Duodenal mucosa (tissue), 2 donors: ENCODE data around the gene EPS8L1.
"Not testable (repeated sequence)": the region's sequence is repeated elsewhere in the genome, so short reads cannot be mapped to it uniquely, and the experiment has no call there.

ENCODE experiments used
- H3K27ac ChIP-seq: one replicate; pipeline ENCODE4 v1.7.0; 2013; ENCODE audit warnings: low read depth, low read length
- H3K27me3 ChIP-seq, 2 donors: one replicate each; pipeline ENCODE4 v1.7.0; 2013; ENCODE audit warnings: low read length in 2 of 2, control low read depth in 1 of 2; ENCODE audit not compliant: insufficient read depth in 2 of 2, control insufficient read depth in 1 of 2
- H3K36me3 ChIP-seq, 2 donors: one replicate each; pipeline ENCODE4 v1.7.0; 2013; ENCODE audit warnings: low read length in 2 of 2, control low read depth in 1 of 2; ENCODE audit not compliant: insufficient read depth in 2 of 2, control insufficient read depth in 1 of 2
- H3K4me1 ChIP-seq, 2 donors: one replicate each; pipeline ENCODE4 v1.7.0; 2013; ENCODE audit warnings: low read length in 2 of 2, control low read depth in 1 of 2; ENCODE audit not compliant: insufficient read depth in 2 of 2, control insufficient read depth in 1 of 2
- H3K4me3 ChIP-seq, 2 donors: one replicate each; pipeline ENCODE4 v1.7.0; 2013; ENCODE audit warnings: low read length in 2 of 2, low read depth in 1 of 2
- H3K9ac ChIP-seq, 2 donors: one replicate each; pipeline ENCODE4 v1.7.0; 2013; ENCODE audit warnings: low read length in 2 of 2, low read depth in 1 of 2
- H3K9me3 ChIP-seq, 2 donors: one replicate each; pipeline ENCODE4 v1.7.0; 2013; ENCODE audit warnings: low read length in 2 of 2, control low read depth in 1 of 2; ENCODE audit not compliant: control insufficient read depth in 1 of 2

EPS8L1 gene

DNA sequence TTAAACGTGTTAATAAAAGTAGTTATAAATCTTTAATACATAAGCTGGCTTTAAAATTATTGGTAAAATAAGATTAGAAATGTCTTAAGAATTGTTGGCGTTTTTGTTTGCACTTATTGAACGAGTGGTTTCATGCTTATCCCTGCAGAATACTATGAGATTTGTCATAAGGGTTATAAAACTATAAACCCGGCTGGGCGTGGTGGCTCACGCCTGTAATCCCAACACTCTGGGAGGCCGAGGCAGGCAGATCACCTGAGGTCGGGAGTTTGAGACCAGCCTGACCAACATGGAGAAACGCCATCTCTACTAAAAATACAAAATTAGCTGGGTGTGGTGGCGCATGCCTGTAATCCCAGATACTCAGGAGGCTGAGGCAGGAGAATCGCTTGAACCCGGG, 35.0 kb upstream of the EPS8L1 start:
- H3K4me3 ChIP-seq, H3K27me3 ChIP-seq, H3K9ac ChIP-seq, H3K27ac ChIP-seq, H3K4me1 ChIP-seq, H3K9me3 ChIP-seq: not testable (repeated sequence)
- peaks cover 18 to 37% of the 10 kb centered on the region in 2 donors for H3K36me3 ChIP-seq

DNA sequence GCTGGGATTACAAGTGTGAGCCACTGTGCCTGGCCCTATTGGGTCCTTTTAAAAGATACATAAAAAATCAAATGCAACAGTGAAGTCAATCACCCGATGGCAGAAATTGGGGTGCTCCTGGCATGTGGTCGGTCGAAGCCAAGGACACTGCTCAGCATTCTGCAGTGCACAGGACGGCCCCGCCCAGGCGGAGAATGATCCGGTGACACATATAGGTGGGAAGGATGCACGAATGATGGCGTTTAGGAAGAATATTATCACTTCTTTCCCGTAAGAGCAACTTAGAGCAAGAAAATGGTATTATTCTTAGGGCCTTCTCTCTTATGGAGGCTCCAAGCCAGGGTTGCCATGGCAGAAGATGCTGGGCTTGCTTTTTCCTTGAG, 34.4 kb upstream of the EPS8L1 start:
- peaks cover 18 to 38% of the 10 kb centered on the region in 2 donors for H3K36me3 ChIP-seq
- no peak overlapping the region for H3K9ac ChIP-seq
- H3K9me3 ChIP-seq: no peaks in the 10 kb centered on the region
- peaks cover 0 to 5% of the 10 kb centered on the region in 2 donors for H3K4me1 ChIP-seq
- H3K27me3 ChIP-seq: no peaks in the 10 kb centered on the region
- H3K4me3 ChIP-seq: no peak overlapping the region
- H3K27ac ChIP-seq: no peak overlapping the region

DNA sequence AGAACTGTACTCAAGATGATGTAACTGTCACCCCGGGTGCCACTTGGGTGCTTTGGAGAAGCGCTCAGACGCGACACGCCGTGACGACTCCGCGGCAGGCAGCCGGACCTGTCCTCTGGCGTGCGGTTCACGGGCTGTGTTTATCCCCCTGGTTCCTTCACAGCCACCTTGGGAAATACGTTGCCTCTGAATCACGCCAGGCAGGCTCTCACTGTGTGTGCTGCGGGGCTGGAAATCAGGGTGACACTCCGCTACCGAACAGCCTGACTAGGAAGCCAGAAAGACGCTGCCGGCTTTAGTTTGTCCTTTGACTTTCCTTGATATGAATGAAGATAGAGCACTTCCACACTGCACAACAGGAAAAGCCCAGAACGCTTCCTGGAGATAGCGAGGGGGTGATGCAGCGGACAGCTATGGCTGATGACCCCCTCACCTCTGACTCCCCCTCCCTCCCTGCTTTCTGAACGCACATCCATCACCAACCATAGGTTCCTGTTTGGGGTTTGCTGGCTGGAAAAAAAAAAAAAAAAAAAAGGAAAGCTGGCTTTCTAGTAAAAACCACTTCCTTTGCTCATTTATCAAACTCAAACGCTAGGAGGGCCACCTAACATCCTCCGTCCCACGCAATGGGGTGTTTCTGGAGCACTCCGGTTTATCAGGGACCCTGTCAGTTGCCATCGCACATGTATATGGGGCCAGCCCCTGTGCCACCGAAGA, 33.9 kb upstream of the EPS8L1 start:
- Histone ChIP-seq H3K9me3 (no peaks in the 10 kb centered on the region), H3K9ac (no peak overlapping the region), H3K4me1 (peaks cover 0 to 5% of the 10 kb centered on the region in 2 donors), H3K27me3 (no peaks in the 10 kb centered on the region), H3K4me3 (no peak overlapping the region), H3K27ac (no peak overlapping the region), H3K36me3 (peaks cover 22 to 43% of the 10 kb centered on the region in 2 donors)

DNA sequence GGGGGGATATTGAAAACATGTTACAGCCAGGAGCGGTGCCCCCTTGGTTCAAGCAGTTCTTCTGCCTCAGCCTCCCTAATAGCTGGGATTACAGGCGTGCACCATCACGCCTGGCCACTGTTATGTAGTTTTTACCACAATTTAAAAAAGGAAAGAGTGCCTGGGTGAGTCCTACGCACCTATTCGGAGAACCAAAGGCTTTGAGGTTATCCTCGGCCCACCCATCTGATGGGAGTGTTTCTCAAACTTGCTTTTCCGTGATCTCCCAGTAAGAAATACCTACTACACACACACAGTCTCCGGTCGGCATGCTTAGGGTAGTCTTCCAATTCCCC, 33.4 kb upstream of the EPS8L1 start:
- Histone ChIP-seq H3K9ac (no peak overlapping the region), H3K36me3 (peaks cover 26 to 48% of the 10 kb centered on the region in 2 donors), H3K9me3 (no peaks in the 10 kb centered on the region), H3K27me3 (no peaks in the 10 kb centered on the region), H3K27ac (no peak overlapping the region), H3K4me1 (peaks cover 0 to 5% of the 10 kb centered on the region in 2 donors), H3K4me3 (no peak overlapping the region)

DNA sequence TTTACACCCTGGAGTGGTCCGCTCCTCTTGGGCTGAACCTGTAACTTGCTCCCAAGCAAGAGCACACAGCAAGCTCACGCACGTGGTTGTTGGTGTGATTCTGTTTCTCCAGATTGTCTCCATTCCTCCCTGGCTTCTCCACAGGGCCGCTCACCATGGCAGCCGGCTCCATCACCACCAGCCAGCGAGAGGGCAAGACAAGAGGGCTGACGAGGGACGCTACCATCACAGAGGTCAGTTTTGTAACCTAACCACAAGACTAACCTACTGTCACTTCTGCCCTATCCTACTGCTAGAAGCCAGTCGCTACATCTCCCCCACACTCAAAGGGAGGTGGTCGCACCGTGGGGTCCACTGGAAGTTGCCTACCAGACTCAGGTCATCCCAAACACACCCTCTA, 33.0 kb upstream of the EPS8L1 start:
- no peaks in the 10 kb centered on the region for H3K27me3 ChIP-seq
- H3K4me1 ChIP-seq: peaks cover 0 to 5% of the 10 kb centered on the region in 2 donors
- H3K4me3 ChIP-seq: no peak overlapping the region
- H3K36me3 ChIP-seq: peaks cover 30 to 52% of the 10 kb centered on the region in 2 donors
- no peak overlapping the region for H3K9ac ChIP-seq
- H3K27ac ChIP-seq: no peak overlapping the region
- H3K9me3 ChIP-seq: no peaks in the 10 kb centered on the region

DNA sequence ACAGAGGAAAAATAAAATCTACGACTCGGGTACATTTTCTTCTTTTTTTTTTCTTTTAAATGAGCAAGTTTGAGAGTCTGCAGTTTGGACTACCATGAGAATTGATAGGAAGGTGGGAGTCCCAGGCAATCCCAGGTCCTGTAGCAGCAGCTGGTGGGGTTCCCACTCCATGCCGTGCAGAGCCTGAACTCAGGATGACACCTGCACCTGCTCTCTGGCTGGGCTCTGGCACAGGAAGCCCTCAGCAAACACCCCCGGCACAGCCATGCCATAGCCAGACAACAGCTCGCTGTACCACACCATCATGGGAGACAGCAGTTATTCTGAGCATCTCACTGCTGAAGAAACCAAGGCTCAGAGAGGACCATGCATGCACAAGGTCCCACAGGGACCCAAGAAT, 31.4 kb upstream of the EPS8L1 start:
- Histone ChIP-seq H3K9ac (no peak overlapping the region), H3K27ac (no peak overlapping the region), H3K4me1 (peaks cover 0 to 5% of the 10 kb centered on the region in 2 donors), H3K36me3 (peaks cover 42 to 68% of the 10 kb centered on the region in 2 donors), H3K4me3 (no peak overlapping the region), H3K27me3 (no peaks in the 10 kb centered on the region), H3K9me3 (no peaks in the 10 kb centered on the region)

DNA sequence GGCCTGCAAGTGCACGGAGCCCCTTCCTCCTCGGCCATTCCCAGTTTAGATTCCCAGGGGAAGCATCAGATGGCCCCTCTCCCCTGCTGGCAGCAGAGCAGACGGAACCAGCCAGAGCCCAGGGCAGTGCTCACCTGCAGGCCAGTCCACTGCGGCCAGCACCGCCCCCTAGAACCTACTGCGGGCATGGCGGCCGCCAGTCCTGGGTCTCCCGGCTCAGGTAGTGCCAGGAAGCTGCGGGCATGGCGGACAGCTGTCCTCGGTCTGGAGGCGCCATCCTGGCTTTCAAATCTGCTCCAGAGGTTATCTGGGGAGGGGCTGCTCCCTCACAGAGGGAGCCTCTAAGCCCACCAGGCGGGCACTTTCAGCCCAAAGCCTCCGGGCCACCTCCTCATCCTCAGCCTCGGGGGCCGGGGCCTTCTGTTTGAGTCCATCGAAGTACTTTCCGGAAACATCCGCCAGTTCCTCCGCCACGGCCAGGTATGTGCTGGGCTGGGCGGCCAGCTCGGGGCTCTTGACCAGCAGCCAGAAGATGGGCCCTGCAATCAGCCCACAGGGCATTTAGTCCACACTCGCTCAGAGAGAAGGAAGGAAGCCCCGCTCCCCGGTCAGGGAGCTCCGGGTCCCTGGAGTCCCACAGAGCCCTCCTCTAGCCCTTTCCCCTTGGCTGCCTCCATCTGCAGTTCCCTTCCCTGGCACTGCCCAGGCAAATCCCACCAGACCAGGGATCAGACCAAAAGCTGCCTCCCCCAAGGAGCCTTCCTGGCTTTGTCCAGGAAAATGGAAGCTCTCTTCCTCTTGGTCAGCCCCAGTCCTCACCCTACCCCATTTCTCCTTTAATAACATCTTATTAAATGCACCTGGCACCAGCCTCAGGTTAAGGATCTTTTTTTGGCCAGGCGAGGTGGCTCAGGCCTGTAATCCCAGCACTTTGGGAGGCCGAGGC, 30.6 kb upstream of the EPS8L1 start:
- no peak overlapping the region for H3K9ac ChIP-seq
- H3K27ac ChIP-seq: no peak overlapping the region
- H3K4me3 ChIP-seq: no peak overlapping the region
- H3K4me1 ChIP-seq: peaks cover 0 to 5% of the 10 kb centered on the region in 2 donors
- peaks cover 42 to 69% of the 10 kb centered on the region in 2 donors for H3K36me3 ChIP-seq
- no peaks in the 10 kb centered on the region for H3K9me3 ChIP-seq
- no peaks in the 10 kb centered on the region for H3K27me3 ChIP-seq

DNA sequence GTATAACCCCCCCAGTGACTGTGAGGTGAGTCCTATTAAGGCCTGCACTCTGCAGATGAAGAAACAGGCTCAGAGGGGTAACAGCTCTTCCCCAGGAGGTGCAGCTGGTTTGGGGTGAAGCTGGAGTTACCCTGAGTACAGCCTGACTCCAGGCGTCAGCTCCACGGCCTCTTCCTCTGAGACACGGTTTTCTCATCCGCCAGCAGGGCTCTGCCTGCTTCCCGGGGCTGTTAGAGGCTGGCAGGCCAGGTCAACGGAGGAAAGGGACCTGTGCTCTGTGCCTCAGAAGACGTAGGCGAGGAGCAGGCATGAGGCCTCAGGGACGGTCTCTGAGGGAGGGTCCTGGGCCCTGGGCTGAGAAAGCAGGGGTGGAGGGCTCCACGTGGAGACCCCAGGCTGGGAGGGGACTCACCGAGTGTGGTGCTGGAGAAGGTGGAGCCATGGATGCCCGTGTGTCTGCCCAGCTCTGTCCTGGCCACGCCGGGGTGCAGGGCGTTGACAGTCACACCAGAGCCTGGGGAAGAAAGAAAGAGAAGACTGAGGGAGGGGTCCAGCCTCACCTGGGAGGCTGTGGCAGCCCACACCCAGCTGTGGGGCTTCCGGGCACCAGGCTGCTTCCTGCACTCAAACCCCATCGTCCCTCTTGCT, 28.6 kb upstream of the EPS8L1 start:
- H3K4me3 ChIP-seq: no peak overlapping the region
- H3K27ac ChIP-seq: no peak overlapping the region
- H3K9ac ChIP-seq: no peak overlapping the region
- peaks cover 37 to 78% of the 10 kb centered on the region in 2 donors for H3K36me3 ChIP-seq
- H3K27me3 ChIP-seq: no peaks in the 10 kb centered on the region
- H3K9me3 ChIP-seq: no peaks in the 10 kb centered on the region
- H3K4me1 ChIP-seq: no peaks in the 10 kb centered on the region

DNA sequence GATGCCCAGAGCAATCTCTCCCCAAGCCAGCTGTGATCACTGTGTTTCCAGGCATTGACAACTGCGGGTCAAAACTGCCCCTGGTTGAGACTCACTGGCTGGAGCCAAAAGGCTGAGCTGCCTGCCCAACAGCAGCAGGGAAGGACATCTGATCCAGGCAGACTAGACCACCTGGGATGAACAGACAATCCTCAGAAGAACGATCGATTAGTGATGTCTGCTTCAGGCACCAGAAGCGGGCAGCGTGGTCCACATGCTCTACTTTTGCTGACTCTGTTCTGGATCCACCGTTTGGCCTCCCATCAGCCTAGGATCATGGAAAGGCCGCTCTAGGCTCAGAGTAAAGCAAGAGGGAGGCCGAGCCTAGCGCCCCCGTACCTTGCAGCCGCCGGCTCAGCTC, 27.7 kb upstream of the EPS8L1 start:
- no peaks in the 10 kb centered on the region for H3K27me3 ChIP-seq
- H3K9ac ChIP-seq: no peak overlapping the region
- H3K4me3 ChIP-seq: no peak overlapping the region
- no peaks in the 10 kb centered on the region for H3K9me3 ChIP-seq
- no peak overlapping the region for H3K27ac ChIP-seq
- no peaks in the 10 kb centered on the region for H3K4me1 ChIP-seq
- H3K36me3 ChIP-seq: peaks cover 32 to 72% of the 10 kb centered on the region in 2 donors

DNA sequence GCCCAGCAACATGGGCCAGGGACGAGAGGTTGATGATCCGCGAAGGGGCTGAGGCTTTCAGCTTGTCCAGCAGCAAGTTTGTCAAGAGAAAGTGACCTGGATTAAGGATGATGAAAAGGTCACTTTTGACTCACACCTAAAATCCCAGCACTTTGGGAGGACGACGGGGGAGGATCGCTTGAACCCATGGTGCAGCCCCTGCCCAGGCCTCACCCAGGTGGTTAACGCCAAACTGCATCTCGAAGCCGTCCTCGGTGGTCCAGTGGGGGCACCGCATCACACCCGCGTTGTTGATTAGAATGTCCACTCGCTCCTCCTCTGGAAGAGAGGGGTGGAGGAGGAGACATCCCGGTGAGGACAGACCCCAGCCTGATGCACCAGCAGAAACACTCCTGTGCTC, 27.2 kb upstream of the EPS8L1 start:
- Histone ChIP-seq H3K27me3 (no peaks in the 10 kb centered on the region), H3K36me3 (peaks cover 32 to 71% of the 10 kb centered on the region in 2 donors), H3K9me3 (no peaks in the 10 kb centered on the region), H3K9ac (no peak overlapping the region), H3K4me1 (no peaks in the 10 kb centered on the region), H3K27ac (no peak overlapping the region), H3K4me3 (no peak overlapping the region)
